Measurements from ENCODE around the gene UFSP2.

GRCh38 chr4:185416955-185417354, 8.8 kb downstream of the UFSP2 start:
- TF ChIP-seq, protein P1, sequence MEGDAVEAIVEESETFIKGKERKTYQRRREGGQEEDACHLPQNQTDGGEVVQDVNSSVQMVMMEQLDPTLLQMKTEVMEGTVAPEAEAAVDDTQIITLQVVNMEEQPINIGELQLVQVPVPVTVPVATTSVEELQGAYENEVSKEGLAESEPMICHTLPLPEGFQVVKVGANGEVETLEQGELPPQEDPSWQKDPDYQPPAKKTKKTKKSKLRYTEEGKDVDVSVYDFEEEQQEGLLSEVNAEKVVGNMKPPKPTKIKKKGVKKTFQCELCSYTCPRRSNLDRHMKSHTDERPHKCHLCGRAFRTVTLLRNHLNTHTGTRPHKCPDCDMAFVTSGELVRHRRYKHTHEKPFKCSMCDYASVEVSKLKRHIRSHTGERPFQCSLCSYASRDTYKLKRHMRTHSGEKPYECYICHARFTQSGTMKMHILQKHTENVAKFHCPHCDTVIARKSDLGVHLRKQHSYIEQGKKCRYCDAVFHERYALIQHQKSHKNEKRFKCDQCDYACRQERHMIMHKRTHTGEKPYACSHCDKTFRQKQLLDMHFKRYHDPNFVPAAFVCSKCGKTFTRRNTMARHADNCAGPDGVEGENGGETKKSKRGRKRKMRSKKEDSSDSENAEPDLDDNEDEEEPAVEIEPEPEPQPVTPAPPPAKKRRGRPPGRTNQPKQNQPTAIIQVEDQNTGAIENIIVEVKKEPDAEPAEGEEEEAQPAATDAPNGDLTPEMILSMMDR (conservative IDR thresholded peaks at IDR 0.05 in 1 of 2, IDR thresholded peaks at IDR 0.05 in 1 of 2; ENCODE audit: extremely low read depth in 1 of 2, insufficient read depth in 1 of 2, low read depth in 1 of 2, low read length in 2 of 2): no peak
- no peak for TF ChIP-seq EZH2 (IDR thresholded peaks at IDR 0.05; ENCODE audit: borderline replicate concordance, low read length)
